ENCODE measurements around the gene GLI2. TPM values are rescaled to one million over a fixed set of nuclear protein-coding genes. Genes with fewer than 3 reads are reported as not detected.

GLI2 gene
- total and polyA plus RNA-seq, 2 of the 13 experiments (the other 11 are each of a cell fraction or from before 2014, with no cell fraction given), result not detected

DNA sequence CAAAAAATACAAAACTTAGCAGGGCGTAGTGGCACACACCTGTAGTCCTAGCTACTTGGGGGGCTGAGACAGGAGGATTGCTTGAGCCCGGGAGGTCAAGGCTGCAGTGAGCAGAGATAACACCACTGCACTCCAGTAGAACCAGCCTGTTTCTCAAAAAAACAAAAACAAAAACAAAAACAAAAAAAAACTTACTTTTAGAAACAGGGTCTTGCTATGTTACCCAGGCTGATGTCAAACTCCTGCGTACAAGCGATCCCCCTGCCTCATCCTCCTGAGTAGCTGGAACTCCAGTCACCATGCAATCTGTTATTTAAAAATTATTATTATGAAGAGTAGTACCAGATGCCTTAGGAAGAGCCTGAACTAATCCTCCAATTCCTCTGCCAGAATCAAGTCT lies 35.0 kb upstream of the GLI2 start:
- no peak overlapping the region for H3K27ac ChIP-seq (ENCODE audit: extremely low read length, insufficient read depth, low read length)
- no peak overlapping the region for H3K9ac ChIP-seq (ENCODE audit: insufficient read depth, low read depth, low read length)
- FAIRE-seq (no peak), ATAC-seq (no peak), DNase-seq (ENCODE audit: low spot score) (no peak)
- ChIA-PET CTCF (ENCODE audit: low intra/inter-chr PET ratio, low total read pairs) (no interaction called here), POLR2A (no interaction called here)
- H2AFZ ChIP-seq (ENCODE audit: low read length), result no peak overlapping the region
- in situ Hi-C loops (cut with HindIII; ENCODE audit: extremely low pct_ligation_motif_present, low pct_unique_long_range_greater_than_20kb) (no loop called here), intact Hi-C loops (cut with micrococcal nuclease; ENCODE audit: unreplicated experiment) (loop anchor here (1.0 kb wide), 1 partner anchor 55 kb away; no protein-coding TSS in a partner anchor)
- 32% methylated on average over 4 of the region's 4 CpGs for WGBS (ENCODE audit: low lambda C conversion rate)
- H4K20me1 ChIP-seq (ENCODE audit: insufficient read depth, low read length), result no peaks in the 10 kb centered on the region; the same call in 1 of the 2 replicates
- no peaks in the 10 kb centered on the region for H3K36me3 ChIP-seq (replicated peaks in 1 of 2; ENCODE audit: control insufficient read depth in 1 of 2, insufficient read depth in 2 of 2, low read length in 2 of 2)
- no peaks in the 10 kb centered on the region for H3K9me3 ChIP-seq (ENCODE audit: low read length)
- no peaks in the 10 kb centered on the region for H3K79me2 ChIP-seq (ENCODE audit: insufficient read depth, low read length)
- H3K4me2 ChIP-seq (ENCODE audit: low read depth, low read length), result no peak overlapping the region
- H3K27me3 ChIP-seq (ENCODE audit: control insufficient read depth in 1 of 2, insufficient read depth in 2 of 2, low read length in 2 of 2), result peaks cover 13 to 80% of the 10 kb centered on the region in 2 experiments
- H3K4me3 ChIP-seq (replicated peaks in 1 of 3; ENCODE audit: insufficient read depth in 1 of 3, low read depth in 2 of 3, low read length in 3 of 3), result no peak overlapping the region
- BruUV-seq (replicated peaks), result no TSS peak
- no peaks in the 10 kb centered on the region for H3K4me1 ChIP-seq (ENCODE audit: insufficient read depth, low read length)
- no peak for TF ChIP-seq WIZ (CRISPR knock-in tag; IDR thresholded peaks at IDR 0.05)
- TF ChIP-seq NFE2 (CRISPR knock-in tag; IDR thresholded peaks at IDR 0.05), result no peak
- no peak for TF ChIP-seq CEBPZ (IDR thresholded peaks at IDR 0.05; ENCODE audit: low read length)
- TF ChIP-seq FOXJ3 (CRISPR knock-in tag; IDR thresholded peaks at IDR 0.05; ENCODE audit: borderline replicate concordance), result no peak
- no peak for TF ChIP-seq POLR2AphosphoS5 (IDR thresholded peaks at IDR 0.05; ENCODE audit: low read depth, low read length)
- TF ChIP-seq JUN (CRISPR knock-in tag; IDR thresholded peaks at IDR 0.05), result no peak
- no peak for TF ChIP-seq CREM (IDR thresholded peaks at IDR 0.05)
- no peak for TF ChIP-seq CREM (CRISPR knock-in tag; IDR thresholded peaks at IDR 0.05)
- no peak for TF ChIP-seq BRD4 (CRISPR knock-in tag; IDR thresholded peaks at IDR 0.05)
- no peak for TF ChIP-seq TGIF2 (CRISPR knock-in tag; IDR thresholded peaks at IDR 0.05)
- TF ChIP-seq ZNF256 (CRISPR knock-in tag; conservative IDR thresholded peaks at IDR 0.05), result no peak
- TF ChIP-seq MIER2 (CRISPR knock-in tag; IDR thresholded peaks at IDR 0.05), result no peak
- no peak for TF ChIP-seq GMEB1 (CRISPR knock-in tag; IDR thresholded peaks at IDR 0.05; ENCODE audit: borderline replicate concordance)
- no peak for TF ChIP-seq FOXO4 (CRISPR knock-in tag; conservative IDR thresholded peaks at IDR 0.05)
- no peak for TF ChIP-seq ZBTB44 (CRISPR knock-in tag; IDR thresholded peaks at IDR 0.05)
- TF ChIP-seq EED (CRISPR knock-in tag; IDR thresholded peaks at IDR 0.05), result no peak
- TF ChIP-seq ZFYVE20 (CRISPR knock-in tag; IDR thresholded peaks at IDR 0.05; ENCODE audit: borderline replicate concordance, low read depth), result no peak
- no peak for TF ChIP-seq HOXA3 (CRISPR knock-in tag; IDR thresholded peaks at IDR 0.05)
